Neural cell (in vitro differentiated cells): ENCODE results near the gene FRMD4A. TPM values are rescaled to one million over a fixed set of nuclear protein-coding genes. Genes with fewer than 3 reads are reported as not detected.

ENCODE experiments used
- H2AFZ ChIP-seq: fragments of 200-600, 300-800 bp; sonication (generic), shearing (Covaris generic); 2 replicates; pipeline ENCODE4 v1.6.0; 2014; ENCODE audit warnings: low read depth, mild to moderate bottlenecking, antibody characterized with exemption, low read length, moderate library complexity
- H3F3A ChIP-seq: fragments of 200-600 bp; shearing (Covaris generic); 2 replicates; pipeline ENCODE4 v1.6.1; 2016; ENCODE audit warnings: mild to moderate bottlenecking, moderate library complexity, mixed read lengths, antibody characterized with exemption, low read length; ENCODE audit not compliant: insufficient read depth, poor library complexity, severe bottlenecking
- H3K27ac ChIP-seq: fragments of 200-600, 300-800 bp; sonication (generic), shearing (Covaris generic); 2 replicates; pipeline ENCODE4 v1.5.1; 2014; ENCODE audit warnings: mild to moderate bottlenecking, low read length, moderate library complexity
- H3K27me3 ChIP-seq: fragments of 300-800, 200-600 bp; sonication (generic), shearing (Covaris generic); 2 replicates; pipeline ENCODE4 v1.6.0; 2014; ENCODE audit warnings: mild to moderate bottlenecking, low read depth, low read length, moderate library complexity; ENCODE audit not compliant: insufficient read depth
- H3K36me3 ChIP-seq: fragments of 300-800, 200-600 bp; sonication (generic), shearing (Covaris generic); 2 replicates; pipeline ENCODE4 v1.5.1; 2014; ENCODE audit warnings: mild to moderate bottlenecking, antibody characterized with exemption, low read length, moderate library complexity; ENCODE audit not compliant: insufficient read depth
- H3K4me2 ChIP-seq: fragments of 300-800, 200-600 bp; sonication (generic), shearing (Covaris generic); 2 replicates; pipeline ENCODE4 v1.6.0; 2014; ENCODE audit warnings: mild to moderate bottlenecking, low read length
- H3K4me3 ChIP-seq: fragments of 300-800, 200-600 bp; sonication (generic), shearing (Covaris generic); 2 replicates; pipeline ENCODE4 v1.5.1; 2014; ENCODE audit warnings: mild to moderate bottlenecking, low read length, moderate library complexity
- H3K79me2 ChIP-seq: fragments of 200-600 bp; shearing (Covaris generic); replicated peaks from 2 replicates; pipeline ENCODE4 v1.6.0; 2014; ENCODE audit warnings: mild to moderate bottlenecking, low read length, moderate library complexity; ENCODE audit not compliant: insufficient read depth
- H3K9ac ChIP-seq: fragments of 300-800, 200-600 bp; sonication (generic), shearing (Covaris generic); 2 replicates; pipeline ENCODE4 v1.6.1; 2016; ENCODE audit warnings: mild to moderate bottlenecking, low read length, mixed read lengths
- H3K9me2 ChIP-seq: fragments of 200-600 bp; shearing (Covaris generic); 2 replicates; pipeline ENCODE4 v1.6.1; 2016; ENCODE audit warnings: mild to moderate bottlenecking, low read length, mixed read lengths; ENCODE audit not compliant: insufficient read depth
- H3K9me3 ChIP-seq: fragments of 200-600, 300-800 bp; sonication (generic), shearing (Covaris generic); 2 replicates; pipeline ENCODE4 v1.6.1; 2016; ENCODE audit warnings: mild to moderate bottlenecking, mixed run types, low read length, moderate library complexity, mixed read lengths
- H4K20me1 ChIP-seq: fragments of 200-600 bp; shearing (Covaris generic); 2 replicates; pipeline ENCODE4 v1.6.1; 2016; ENCODE audit warnings: mild to moderate bottlenecking, mixed run types; ENCODE audit not compliant: insufficient read depth
- EP300 ChIP-seq: fragments of 450-650 bp; conservative IDR thresholded peaks from 2 replicates; pipeline ENCODE4 v1.6.1; 2014; ENCODE audit warnings: antibody characterized with exemption, mild to moderate bottlenecking, moderate library complexity; ENCODE audit not compliant: poor library complexity, severe bottlenecking
- EZH2 ChIP-seq: fragments of 200-600, 300-800 bp; shearing (Covaris generic), sonication (generic); IDR thresholded peaks from 2 replicates; pipeline ENCODE4 v1.6.1; 2014; ENCODE audit warnings: antibody characterized with exemption, low read length, borderline replicate concordance, mild to moderate bottlenecking; ENCODE audit not compliant: insufficient read depth, poor library complexity, severe bottlenecking
- MXI1 ChIP-seq: fragments of 450-650 bp; conservative IDR thresholded peaks from 2 replicates; pipeline ENCODE4 v1.6.1; 2014; ENCODE audit warnings: antibody characterized with exemption, mild to moderate bottlenecking; ENCODE audit not compliant: poor library complexity, severe bottlenecking
- POLR2AphosphoS5 ChIP-seq: IDR thresholded peaks from 2 replicates; pipeline ENCODE4 v1.6.1; 2012
- RAD21 ChIP-seq: fragments of 450-650 bp; conservative IDR thresholded peaks from 2 replicates; pipeline ENCODE4 v1.6.1; 2014; ENCODE audit warnings: antibody characterized with exemption, mild to moderate bottlenecking, moderate library complexity
- SMC3 ChIP-seq: fragments of 450-650 bp; conservative IDR thresholded peaks from 2 replicates; pipeline ENCODE4 v1.6.1; 2014; ENCODE audit warnings: antibody characterized with exemption, mild to moderate bottlenecking, moderate library complexity; ENCODE audit not compliant: poor library complexity
- TAF1 ChIP-seq: IDR thresholded peaks from 2 replicates; pipeline ENCODE4 v1.6.1; 2012; ENCODE audit warnings: low read depth
- polyA plus RNA-seq: library from polyadenylated mRNA; depleted of rRNA; stranded (reverse); fragments of >200 nt; gene quantifications from 2 replicates; pipeline ENCODE4 v1.2.3, GENCODE V29; 2014
- TF ChIP-seq, protein P1 (sequence below): fragments of 450-650 bp; IDR thresholded peaks from 2 replicates; pipeline ENCODE4 v1.5.1; 2014; ENCODE audit warnings: antibody characterized with exemption, mild to moderate bottlenecking, moderate library complexity; ENCODE audit not compliant: poor library complexity, severe bottlenecking
- TF ChIP-seq, protein P2 (sequence below): IDR thresholded peaks from 2 replicates; pipeline ENCODE4 v1.6.1; 2012; ENCODE audit warnings: borderline replicate concordance

The FRMD4A gene
- polyA plus RNA-seq, 1 donor from 2014 or later, result 36.5 TPM

DNA sequence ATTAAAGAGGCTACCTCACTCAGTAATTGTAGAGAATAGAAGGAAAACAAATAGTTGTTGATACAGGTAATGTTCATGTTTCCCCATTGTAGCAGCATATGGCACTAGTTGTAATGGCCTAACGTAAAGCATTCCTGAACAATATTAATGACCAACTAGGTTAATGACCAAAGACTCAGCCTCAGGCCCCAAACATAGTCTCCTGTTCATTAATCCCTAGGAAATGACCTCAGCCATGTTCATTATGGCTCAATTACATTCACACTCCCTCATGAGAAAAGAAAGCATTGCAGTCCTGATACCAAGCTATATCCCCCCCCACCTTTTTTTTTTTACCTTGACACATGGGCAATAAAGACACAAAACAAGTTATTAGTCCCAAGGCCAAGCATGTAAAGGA, 12.7 kb downstream of the FRMD4A start:
- no peak for TF ChIP-seq POLR2AphosphoS5
- TF ChIP-seq, protein P1, sequence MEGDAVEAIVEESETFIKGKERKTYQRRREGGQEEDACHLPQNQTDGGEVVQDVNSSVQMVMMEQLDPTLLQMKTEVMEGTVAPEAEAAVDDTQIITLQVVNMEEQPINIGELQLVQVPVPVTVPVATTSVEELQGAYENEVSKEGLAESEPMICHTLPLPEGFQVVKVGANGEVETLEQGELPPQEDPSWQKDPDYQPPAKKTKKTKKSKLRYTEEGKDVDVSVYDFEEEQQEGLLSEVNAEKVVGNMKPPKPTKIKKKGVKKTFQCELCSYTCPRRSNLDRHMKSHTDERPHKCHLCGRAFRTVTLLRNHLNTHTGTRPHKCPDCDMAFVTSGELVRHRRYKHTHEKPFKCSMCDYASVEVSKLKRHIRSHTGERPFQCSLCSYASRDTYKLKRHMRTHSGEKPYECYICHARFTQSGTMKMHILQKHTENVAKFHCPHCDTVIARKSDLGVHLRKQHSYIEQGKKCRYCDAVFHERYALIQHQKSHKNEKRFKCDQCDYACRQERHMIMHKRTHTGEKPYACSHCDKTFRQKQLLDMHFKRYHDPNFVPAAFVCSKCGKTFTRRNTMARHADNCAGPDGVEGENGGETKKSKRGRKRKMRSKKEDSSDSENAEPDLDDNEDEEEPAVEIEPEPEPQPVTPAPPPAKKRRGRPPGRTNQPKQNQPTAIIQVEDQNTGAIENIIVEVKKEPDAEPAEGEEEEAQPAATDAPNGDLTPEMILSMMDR, result no peak
- TF ChIP-seq MXI1, result no peak
- TF ChIP-seq, protein P2, sequence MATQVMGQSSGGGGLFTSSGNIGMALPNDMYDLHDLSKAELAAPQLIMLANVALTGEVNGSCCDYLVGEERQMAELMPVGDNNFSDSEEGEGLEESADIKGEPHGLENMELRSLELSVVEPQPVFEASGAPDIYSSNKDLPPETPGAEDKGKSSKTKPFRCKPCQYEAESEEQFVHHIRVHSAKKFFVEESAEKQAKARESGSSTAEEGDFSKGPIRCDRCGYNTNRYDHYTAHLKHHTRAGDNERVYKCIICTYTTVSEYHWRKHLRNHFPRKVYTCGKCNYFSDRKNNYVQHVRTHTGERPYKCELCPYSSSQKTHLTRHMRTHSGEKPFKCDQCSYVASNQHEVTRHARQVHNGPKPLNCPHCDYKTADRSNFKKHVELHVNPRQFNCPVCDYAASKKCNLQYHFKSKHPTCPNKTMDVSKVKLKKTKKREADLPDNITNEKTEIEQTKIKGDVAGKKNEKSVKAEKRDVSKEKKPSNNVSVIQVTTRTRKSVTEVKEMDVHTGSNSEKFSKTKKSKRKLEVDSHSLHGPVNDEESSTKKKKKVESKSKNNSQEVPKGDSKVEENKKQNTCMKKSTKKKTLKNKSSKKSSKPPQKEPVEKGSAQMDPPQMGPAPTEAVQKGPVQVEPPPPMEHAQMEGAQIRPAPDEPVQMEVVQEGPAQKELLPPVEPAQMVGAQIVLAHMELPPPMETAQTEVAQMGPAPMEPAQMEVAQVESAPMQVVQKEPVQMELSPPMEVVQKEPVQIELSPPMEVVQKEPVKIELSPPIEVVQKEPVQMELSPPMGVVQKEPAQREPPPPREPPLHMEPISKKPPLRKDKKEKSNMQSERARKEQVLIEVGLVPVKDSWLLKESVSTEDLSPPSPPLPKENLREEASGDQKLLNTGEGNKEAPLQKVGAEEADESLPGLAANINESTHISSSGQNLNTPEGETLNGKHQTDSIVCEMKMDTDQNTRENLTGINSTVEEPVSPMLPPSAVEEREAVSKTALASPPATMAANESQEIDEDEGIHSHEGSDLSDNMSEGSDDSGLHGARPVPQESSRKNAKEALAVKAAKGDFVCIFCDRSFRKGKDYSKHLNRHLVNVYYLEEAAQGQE, result no peak
- no peak for TF ChIP-seq EP300
- H3K9me2 ChIP-seq, result no peaks in the 10 kb centered on the region
- no peaks in the 10 kb centered on the region for H3K9me3 ChIP-seq
- H3K36me3 ChIP-seq, result no peaks in the 10 kb centered on the region
- no peak overlapping the region for H3K9ac ChIP-seq
- H3K4me2 ChIP-seq, result no peak overlapping the region
- no peaks in the 10 kb centered on the region for H3F3A ChIP-seq
- no peak overlapping the region for H3K4me3 ChIP-seq
- no peaks in the 10 kb centered on the region for H4K20me1 ChIP-seq
- H3K27ac ChIP-seq, result no peak overlapping the region
- no peaks in the 10 kb centered on the region for H3K27me3 ChIP-seq
- H2AFZ ChIP-seq, result no peak overlapping the region
- no peaks in the 10 kb centered on the region for H3K79me2 ChIP-seq

DNA sequence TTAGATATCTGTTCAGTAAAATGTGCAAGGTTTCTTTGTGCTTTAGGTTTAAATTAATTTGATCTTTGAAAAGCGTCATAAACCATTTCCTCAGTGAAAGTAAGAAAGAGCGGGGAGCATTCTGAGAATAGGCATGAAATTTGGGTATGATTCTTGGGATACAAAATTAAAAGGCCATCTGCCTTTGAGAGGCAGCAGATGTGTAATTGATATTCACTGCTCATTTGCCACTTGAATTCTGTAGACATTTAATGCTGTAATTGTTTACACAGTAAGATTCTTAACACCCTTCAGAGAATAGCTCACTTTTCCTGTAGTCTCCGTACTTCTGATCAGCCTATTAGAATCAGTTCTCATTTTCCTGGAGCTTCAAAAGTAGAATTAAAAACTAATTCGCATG, 18.7 kb downstream of the FRMD4A start:
- Histone ChIP-seq H3K36me3 (no peaks in the 10 kb centered on the region), H3K9ac (no peak overlapping the region)

More for the DNA sequence above, 18.7 kb downstream of the FRMD4A start:
- Histone ChIP-seq H4K20me1 (no peaks in the 10 kb centered on the region), H3K79me2 (no peaks in the 10 kb centered on the region), H3F3A (no peaks in the 10 kb centered on the region), H3K27me3 (no peaks in the 10 kb centered on the region), H3K4me3 (no peak overlapping the region), H3K4me2 (no peak overlapping the region), H3K9me2 (no peaks in the 10 kb centered on the region), H3K27ac (no peak overlapping the region), H3K9me3 (no peaks in the 10 kb centered on the region), H2AFZ (no peak overlapping the region)
- no peak for TF ChIP-seq SMC3
- TF ChIP-seq, protein P1, result no peak
- TF ChIP-seq EP300, result no peak
- TF ChIP-seq RAD21, result no peak
- TF ChIP-seq POLR2AphosphoS5, result no peak
- TF ChIP-seq, protein P2, result no peak
- no peak for TF ChIP-seq MXI1
- TF ChIP-seq EZH2, result no peak
- no peak for TF ChIP-seq TAF1
